Vagina (tissue), 2 donors: Measurements from ENCODE around the gene BCL6. TPM values are rescaled to one million over a fixed set of nuclear protein-coding genes. Genes with fewer than 3 reads are reported as not detected.
A peak's percentile ranks its signal among the peaks of the same experiment; 100 is the strongest.

Source experiments
- DNase-seq, 2 donors: peaks; one replicate each; pipeline ENCODE4 v3.0.0-alpha.2; 2017; ENCODE audit errors: extremely low spot score in 2 of 2
- H3K27ac ChIP-seq: fragments of 200-600 bp; sonication (generic); one replicate; pipeline ENCODE4 v1.5.1; 2019
- H3K27me3 ChIP-seq: fragments of 200-600 bp; sonication (generic); one replicate; pipeline ENCODE4 v1.5.1; 2019
- H3K36me3 ChIP-seq, 2 donors: fragments of 200-600 bp; sonication (generic); one replicate each; pipeline ENCODE4 v1.5.1; 2017 to 2019
- H3K4me1 ChIP-seq: fragments of 200-600 bp; sonication (generic); one replicate; pipeline ENCODE4 v1.5.1; 2019
- H3K4me3 ChIP-seq, 2 donors: fragments of 200-600 bp; sonication (generic); 1 replicate in 1 of 2; 2 replicates in 1 of 2; pipeline ENCODE4 v1.5.1; 2016 to 2019
- H3K9me3 ChIP-seq: fragments of 200-600 bp; sonication (generic); one replicate; pipeline ENCODE4 v1.5.1; 2019
- CTCF ChIP-seq, 3 experiments: fragments of 450-650 bp in 2 of 3; fragments of 200-600 bp in 1 of 3; sonication (generic) in 1 of 3; IDR thresholded peaks; one replicate each; pipeline ENCODE4 v1.5.1; 2017 to 2019; ENCODE audit warnings: antibody characterized with exemption in 3 of 3, mild to moderate bottlenecking in 2 of 3, moderate library complexity in 2 of 3
- POLR2A ChIP-seq, 2 donors: fragments of 450-650 bp; IDR thresholded peaks; one replicate each; pipeline ENCODE4 v1.6.1; 2017; ENCODE audit warnings: antibody characterized with exemption in 2 of 2, mild to moderate bottlenecking in 2 of 2, moderate library complexity in 2 of 2
- POLR2AphosphoS5 ChIP-seq, 2 donors: sonication (generic); formaldehyde crosslinking; IDR thresholded peaks; one replicate each; pipeline ENCODE4 v1.9.0; 2017; ENCODE audit warnings: antibody characterized with exemption in 2 of 2, mild to moderate bottlenecking in 2 of 2, low read depth in 1 of 2; ENCODE audit not compliant: insufficient read depth in 1 of 2
- intact Hi-C: fragments of 100-400 bp; cut with DNase I; formaldehyde crosslinking; loops from one replicate; pipeline ENCODE4 v1.15.1; 2023
- total RNA-seq: library from RNA; depleted of rRNA; stranded (reverse); fragments of >200 nt; gene quantifications from one replicate; pipeline ENCODE4 v1.2.3, GENCODE V29; 2016

BCL6 gene
- total RNA-seq, 1 donor from 2014 or later = 133 TPM

- H3K36me3 ChIP-seq = no peaks in the 10 kb centered on the region
- TF ChIP-seq POLR2A (IDR thresholded peaks at IDR 0.05) (no peak), CTCF (IDR thresholded peaks at IDR 0.05) (no peak), POLR2AphosphoS5 (IDR thresholded peaks at IDR 0.05; ENCODE audit: insufficient read depth in 1 of 2, low read depth in 1 of 2) (no peak)
- no peak overlapping the region for H3K4me3 ChIP-seq
- peaks cover 8% of the 10 kb centered on the region for H3K4me1 ChIP-seq
- H3K27me3 ChIP-seq = no peaks in the 10 kb centered on the region
- intact Hi-C loops = no loop called here
- no peak for DNase-seq
- no peak overlapping the region for H3K27ac ChIP-seq
- no peaks in the 10 kb centered on the region for H3K9me3 ChIP-seq
Observed at GRCh38 chr3:187693431-187693830, 51.8 kb downstream of the BCL6 start.

GRCh38 chr3:187689984-187690383 lies 55.3 kb downstream of the BCL6 start:
- H3K4me1 ChIP-seq = no peaks in the 10 kb centered on the region
- TF ChIP-seq POLR2A (IDR thresholded peaks at IDR 0.05) (no peak), POLR2AphosphoS5 (IDR thresholded peaks at IDR 0.05; ENCODE audit: insufficient read depth in 1 of 2, low read depth in 1 of 2) (no peak), CTCF (IDR thresholded peaks at IDR 0.05) (no peak)
- H3K27me3 ChIP-seq = no peaks in the 10 kb centered on the region
- H3K9me3 ChIP-seq = peaks cover 3% of the 10 kb centered on the region
- intact Hi-C loops = no loop called here
- DNase-seq = peak in 1 of 2 donors; percentile 42
- no peak overlapping the region for H3K4me3 ChIP-seq
- H3K36me3 ChIP-seq = no peaks in the 10 kb centered on the region
- no peak overlapping the region for H3K27ac ChIP-seq

GRCh38 chr3:187686621-187687273 lies 58.5 kb downstream of the BCL6 start:
- Histone ChIP-seq H3K4me3 (no peak overlapping the region), H3K27me3 (no peaks in the 10 kb centered on the region), H3K4me1 (no peaks in the 10 kb centered on the region), H3K36me3 (no peaks in the 10 kb centered on the region), H3K9me3 (peaks cover 3% of the 10 kb centered on the region), H3K27ac (no peak overlapping the region)
- TF ChIP-seq POLR2AphosphoS5 (IDR thresholded peaks at IDR 0.05; ENCODE audit: insufficient read depth in 1 of 2, low read depth in 1 of 2) (no peak), POLR2A (IDR thresholded peaks at IDR 0.05) (no peak), CTCF (IDR thresholded peaks at IDR 0.05) (no peak)
- no peak for DNase-seq
- intact Hi-C loops = no loop called here

GRCh38 chr3:187685948-187686347 lies 59.3 kb downstream of the BCL6 start:
- no peak overlapping the region for H3K4me3 ChIP-seq
- no peak for DNase-seq
- H3K36me3 ChIP-seq = no peaks in the 10 kb centered on the region
- H3K4me1 ChIP-seq = no peaks in the 10 kb centered on the region
- H3K27me3 ChIP-seq = no peaks in the 10 kb centered on the region
- H3K27ac ChIP-seq = no peak overlapping the region
- H3K9me3 ChIP-seq = peaks cover 3% of the 10 kb centered on the region
- TF ChIP-seq POLR2AphosphoS5 (IDR thresholded peaks at IDR 0.05; ENCODE audit: insufficient read depth in 1 of 2, low read depth in 1 of 2) (no peak), CTCF (IDR thresholded peaks at IDR 0.05) (no peak), POLR2A (IDR thresholded peaks at IDR 0.05) (no peak)
- intact Hi-C loops = no loop called here

- TF ChIP-seq POLR2AphosphoS5 (IDR thresholded peaks at IDR 0.05; ENCODE audit: insufficient read depth in 1 of 2, low read depth in 1 of 2) (no peak), POLR2A (IDR thresholded peaks at IDR 0.05) (no peak), CTCF (IDR thresholded peaks at IDR 0.05) (no peak)
- intact Hi-C loops = no loop called here
- no peaks in the 10 kb centered on the region for H3K27me3 ChIP-seq
- H3K9me3 ChIP-seq = peaks cover 3% of the 10 kb centered on the region
- no peaks in the 10 kb centered on the region for H3K4me1 ChIP-seq
- DNase-seq = no peak
- H3K27ac ChIP-seq = no peak overlapping the region
- H3K36me3 ChIP-seq = no peaks in the 10 kb centered on the region
- no peak overlapping the region for H3K4me3 ChIP-seq
Observed at GRCh38 chr3:187684880-187685279, 60.4 kb downstream of the BCL6 start.
